Mesenchymal stem cell (in vitro differentiated cells and primary cell): ENCODE data around the gene LTB4R2.

Source experiments
- DNase-seq: peaks from one replicate; pipeline ENCODE4 v3.0.0-alpha.2; 2013
- H2AFZ ChIP-seq: one replicate; pipeline ENCODE4 v1.6.1; 2013; ENCODE audit warnings: low read depth, mild to moderate bottlenecking, control low read depth, inconsistent platforms, low read length, moderate library complexity
- H2AK5ac ChIP-seq: 2 replicates; pipeline ENCODE4 v1.6.1; 2013; ENCODE audit warnings: low read length, moderate library complexity, mild to moderate bottlenecking, inconsistent platforms; ENCODE audit not compliant: severe bottlenecking
- H2BK120ac ChIP-seq: one replicate; pipeline ENCODE4 v1.6.1; 2013; ENCODE audit warnings: low read depth, mild to moderate bottlenecking, inconsistent platforms, low read length, moderate library complexity
- H2BK12ac ChIP-seq, 2 experiments: one replicate each; pipeline ENCODE4 v1.6.1; 2013; ENCODE audit warnings: inconsistent platforms in 2 of 2, low read length in 2 of 2, mild to moderate bottlenecking in 2 of 2, moderate library complexity in 2 of 2, control low read depth in 1 of 2
- H2BK15ac ChIP-seq: one replicate; pipeline ENCODE4 v1.6.1; 2013; ENCODE audit warnings: mild to moderate bottlenecking, low read depth, inconsistent platforms; ENCODE audit not compliant: poor library complexity, severe bottlenecking
- H2BK5ac ChIP-seq: 2 replicates; pipeline ENCODE4 v1.6.1; 2013; ENCODE audit warnings: low read depth, mild to moderate bottlenecking, low read length, control low read depth, inconsistent platforms; ENCODE audit not compliant: poor library complexity, severe bottlenecking
- H3K14ac ChIP-seq, 2 experiments: one replicate each; pipeline ENCODE4 v1.6.1; 2013; ENCODE audit warnings: inconsistent platforms in 2 of 2, low read length in 2 of 2, control low read depth in 1 of 2, mild to moderate bottlenecking in 1 of 2, moderate library complexity in 1 of 2
- H3K18ac ChIP-seq, 2 experiments: one replicate each; pipeline ENCODE4 v1.6.1; 2013; ENCODE audit warnings: inconsistent platforms in 2 of 2, low read length in 2 of 2, control low read depth in 1 of 2, low read depth in 1 of 2, mild to moderate bottlenecking in 1 of 2
- H3K23ac ChIP-seq, 2 experiments: one replicate each; pipeline ENCODE4 v1.6.1; 2013; ENCODE audit warnings: inconsistent platforms in 2 of 2, low read length in 2 of 2, mild to moderate bottlenecking in 2 of 2, moderate library complexity in 2 of 2, control low read depth in 1 of 2
- H3K27ac ChIP-seq: 2 replicates; pipeline ENCODE4 v1.5.1; 2013; ENCODE audit warnings: mild to moderate bottlenecking, moderate library complexity, low read length, control low read depth, inconsistent platforms; ENCODE audit not compliant: poor library complexity, severe bottlenecking
- H3K27me3 ChIP-seq, 2 experiments: 2 replicates each; pipeline versions ENCODE4 v1.6.1 to v1.7.0; 2013; ENCODE audit warnings: low read length in 2 of 2, mild to moderate bottlenecking in 2 of 2, moderate library complexity in 2 of 2, control low read depth in 1 of 2, inconsistent platforms in 1 of 2; ENCODE audit not compliant: control insufficient read depth in 1 of 2, insufficient read depth in 1 of 2
- H3K36me3 ChIP-seq, 2 experiments: 2 replicates each; pipeline versions ENCODE4 v1.6.1 to v1.7.0; 2013; ENCODE audit warnings: low read length in 2 of 2, control low read depth in 1 of 2, inconsistent platforms in 1 of 2, low read depth in 1 of 2, mild to moderate bottlenecking in 1 of 2; ENCODE audit not compliant: insufficient read depth in 2 of 2, control insufficient read depth in 1 of 2
- H3K4ac ChIP-seq, 2 experiments: one replicate each; pipeline ENCODE4 v1.6.1; 2013; ENCODE audit warnings: inconsistent platforms in 2 of 2, low read length in 2 of 2, mild to moderate bottlenecking in 2 of 2, moderate library complexity in 2 of 2, control low read depth in 1 of 2, low read depth in 1 of 2
- H3K4me1 ChIP-seq: 2 replicates; pipeline ENCODE4 v1.6.1; 2013; ENCODE audit warnings: low read depth, low read length, control low read depth; ENCODE audit not compliant: control insufficient read depth, insufficient read depth
- H3K4me2 ChIP-seq: 2 replicates; pipeline ENCODE4 v1.6.1; 2013; ENCODE audit warnings: low read length, mild to moderate bottlenecking, inconsistent platforms; ENCODE audit not compliant: poor library complexity, severe bottlenecking
- H3K4me3 ChIP-seq, 2 experiments: 2 replicates each; pipeline versions ENCODE4 v1.5.1 to v1.7.0; 2013; ENCODE audit warnings: low read length in 2 of 2, mild to moderate bottlenecking in 2 of 2, control low read depth in 1 of 2, low read depth in 1 of 2; ENCODE audit not compliant: insufficient read depth in 1 of 2
- H3K79me1 ChIP-seq: replicated peaks from 2 replicates; pipeline ENCODE4 v1.6.1; 2013; ENCODE audit warnings: mild to moderate bottlenecking, control low read depth, low read length, inconsistent platforms; ENCODE audit not compliant: poor library complexity, severe bottlenecking
- H3K9ac ChIP-seq: 2 replicates; pipeline ENCODE4 v1.7.0; 2013; ENCODE audit warnings: mild to moderate bottlenecking, low read length, moderate library complexity
- H3K9me3 ChIP-seq: 2 replicates; pipeline ENCODE4 v1.7.0; 2013; ENCODE audit warnings: mild to moderate bottlenecking, low read length; ENCODE audit not compliant: control insufficient read depth
- H4K8ac ChIP-seq: one replicate; pipeline ENCODE4 v1.6.1; 2013; ENCODE audit warnings: inconsistent platforms, mild to moderate bottlenecking, low read length, moderate library complexity
- H4K91ac ChIP-seq: one replicate; pipeline ENCODE4 v1.6.1; 2013; ENCODE audit warnings: mild to moderate bottlenecking, low read length, inconsistent platforms
- WGBS: methylation state at CpG from one replicate; pipeline ENCODE4 v1.1.7; 2013; ENCODE audit warnings: mixed read lengths; 5-methylcytosine and 5-hydroxymethylcytosine counted together

LTB4R2 gene

GRCh38 chr14:24298892-24299254 is 11.1 kb upstream of the LTB4R2 start:
- H3K27me3 ChIP-seq = no peaks in the 10 kb centered on the region

DNA sequence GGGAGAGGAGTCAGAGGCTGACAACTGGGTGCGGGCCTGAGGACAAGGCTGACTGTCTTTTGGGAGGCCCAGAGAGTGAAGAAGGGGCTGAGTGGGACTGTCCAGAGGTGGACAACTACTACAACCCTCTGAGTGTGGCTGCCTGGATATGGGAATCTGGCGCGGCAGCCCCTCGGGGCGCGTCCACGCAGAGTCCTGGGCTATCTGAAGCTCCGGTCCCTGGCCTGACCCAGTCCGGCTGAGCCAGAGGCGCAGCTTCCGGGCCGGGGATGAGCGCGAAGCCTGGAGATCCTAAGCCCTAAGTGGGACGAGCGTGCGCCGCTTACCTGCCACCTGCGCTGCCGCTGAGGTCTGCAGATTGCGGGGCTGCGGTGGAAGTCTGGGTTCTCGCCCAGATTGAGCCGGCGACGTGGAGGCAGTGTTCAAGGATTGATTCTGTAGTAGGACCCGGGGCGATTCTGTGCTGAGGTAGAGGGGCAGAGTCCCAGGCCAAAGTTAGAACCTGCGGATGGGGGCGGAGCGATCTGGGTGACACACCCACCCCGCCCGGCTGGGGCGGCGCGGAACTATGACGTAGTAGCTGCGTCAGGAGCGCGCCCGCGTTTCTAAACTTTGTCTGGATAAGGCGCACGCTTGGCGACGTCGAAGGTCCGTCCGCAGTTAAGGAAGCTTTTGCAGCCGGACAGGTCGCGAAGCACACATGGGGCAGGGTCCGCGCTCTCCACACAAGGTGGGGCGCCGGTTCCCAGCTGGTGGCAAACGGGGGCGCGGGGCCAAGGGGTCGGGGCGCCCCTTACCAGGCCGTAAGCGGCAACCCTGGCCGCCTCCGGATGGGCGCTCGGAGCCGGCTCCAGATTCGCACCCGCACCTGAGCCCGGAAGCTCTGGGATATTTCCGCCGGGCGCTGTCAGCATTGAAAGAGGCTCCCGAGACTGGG is 10.4 kb upstream of the LTB4R2 start, which contains the start of the genes DHRS1 and NOP9:
Gene DHRS1 (minus strand): TSS at position 526 of the 937 bp plus-strand sequence. CDS start 674 bp downstream, outside the sequence.
Gene NOP9 (plus strand): TSS at position 596 of the 937 bp plus-strand sequence. CDS start 105 bp downstream, at position 701.
- H3K23ac ChIP-seq = peak within 1 kb of the TSS in 1 of 2 experiments; percentile 70
- H4K8ac ChIP-seq = peak within 1 kb of the TSS; percentile 78
- peak within 1 kb of the TSS in 1 of 2 experiments; percentile 92 for H3K4ac ChIP-seq
- peak within 1 kb of the TSS; percentile 90 to 99 for H3K4me3 ChIP-seq
- no peak within 1 kb of the TSS for H2BK5ac ChIP-seq
- H3K4me2 ChIP-seq = peak within 1 kb of the TSS; percentile 76
- no peaks in the 10 kb centered on the region for H3K9me3 ChIP-seq
- no peaks in the 10 kb centered on the region for H3K27me3 ChIP-seq
- H2BK15ac ChIP-seq = no peak within 1 kb of the TSS
- H3K9ac ChIP-seq = peak within 1 kb of the TSS; percentile 95
- H3K27ac ChIP-seq = peak within 1 kb of the TSS; percentile 33
- peak; percentile 90 for DNase-seq
- H3K4me1 ChIP-seq = peaks cover 17% of the 10 kb centered on the region
- no peak within 1 kb of the TSS for H2BK12ac ChIP-seq
- 2% methylated on average over 73 of the region's 75 CpGs for WGBS
- H2AFZ ChIP-seq = peak within 1 kb of the TSS; percentile 85
- peaks cover 37% of the 10 kb centered on the region for H3K79me1 ChIP-seq
- peak within 1 kb of the TSS; percentile 4 to 87 for H3K18ac ChIP-seq
- H4K91ac ChIP-seq = no peak within 1 kb of the TSS
- H3K36me3 ChIP-seq = peaks cover 33 to 52% of the 10 kb centered on the region in 2 experiments
- peak within 1 kb of the TSS in 1 of 2 experiments; percentile 94 for H3K14ac ChIP-seq
- H2BK120ac ChIP-seq = no peak within 1 kb of the TSS
- no peak within 1 kb of the TSS for H2AK5ac ChIP-seq

More at GRCh38 chr14:24298892-24299254, 11.1 kb upstream of the LTB4R2 start:
- Histone ChIP-seq H2AK5ac (no peak overlapping the region), H2BK15ac (no peak overlapping the region), H2BK5ac (no peak overlapping the region), H3K4ac (peak overlapping the region in 1 of 2 experiments; percentile 92), H3K36me3 (peaks cover 27 to 51% of the 10 kb centered on the region in 2 experiments), H3K4me3 (peak overlapping the region; percentile 90 to 99), H3K27ac (peak overlapping the region; percentile 17), H3K4me2 (peak overlapping the region; percentile 76), H3K14ac (no peak overlapping the region), H3K18ac (peak overlapping the region in 1 of 2 experiments; percentile 4), H3K79me1 (peaks cover 33% of the 10 kb centered on the region), H2BK120ac (no peak overlapping the region), H4K91ac (no peak overlapping the region), H3K23ac (no peak overlapping the region), H2AFZ (peak overlapping the region; percentile 85), H2BK12ac (no peak overlapping the region), H4K8ac (peak overlapping the region; percentile 78), H3K9ac (peak overlapping the region; percentile 95), H3K9me3 (no peaks in the 10 kb centered on the region), H3K4me1 (peaks cover 17% of the 10 kb centered on the region)
- 76% methylated on average over 7 of the region's 7 CpGs for WGBS
- DNase-seq = peak; percentile 82

DNA sequence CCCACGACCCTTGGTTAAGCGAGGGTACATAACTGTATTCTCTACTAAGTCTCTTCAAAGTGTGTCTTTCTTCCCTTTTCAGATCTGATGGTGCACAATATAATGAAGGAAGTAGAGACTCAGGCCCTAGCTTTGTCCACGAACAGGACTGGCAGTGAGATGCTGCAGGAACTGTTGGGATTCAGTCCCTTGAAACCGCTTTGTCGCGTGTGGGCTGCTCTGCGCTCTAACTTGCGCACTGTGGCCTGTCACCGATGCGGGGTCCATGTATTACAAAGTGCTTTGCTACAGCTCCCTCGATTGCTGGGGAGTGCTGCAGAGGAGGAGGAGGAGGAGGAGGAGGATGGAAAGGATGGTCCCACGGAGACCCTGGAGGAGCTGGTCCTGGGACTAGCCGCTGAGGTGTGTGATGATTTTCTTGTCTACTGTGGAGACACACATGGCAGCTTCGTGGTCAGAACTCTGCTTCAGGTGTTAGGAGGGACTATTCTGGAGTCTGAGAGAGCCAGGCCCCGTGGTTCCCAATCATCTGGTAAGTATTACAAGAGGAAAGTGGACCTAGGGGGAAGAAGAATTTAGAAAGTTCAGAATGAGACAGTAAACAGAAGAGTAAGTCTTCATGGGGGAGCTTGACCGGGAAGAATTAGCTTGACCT is 9.5 kb upstream of the LTB4R2 start:
- Histone ChIP-seq H3K23ac (no peak overlapping the region), H3K9me3 (no peaks in the 10 kb centered on the region), H3K36me3 (peaks cover 43 to 52% of the 10 kb centered on the region in 2 experiments), H3K27me3 (no peaks in the 10 kb centered on the region), H3K4ac (no peak overlapping the region), H3K4me3 (peak overlapping the region; percentile 90 to 99), H2BK12ac (no peak overlapping the region), H4K91ac (no peak overlapping the region), H3K4me1 (peaks cover 17% of the 10 kb centered on the region), H3K27ac (no peak overlapping the region), H2BK120ac (no peak overlapping the region), H3K4me2 (peak overlapping the region; percentile 76), H2BK5ac (no peak overlapping the region), H2BK15ac (no peak overlapping the region), H3K18ac (no peak overlapping the region), H2AFZ (no peak overlapping the region), H4K8ac (peak overlapping the region; percentile 19), H3K79me1 (peaks cover 39% of the 10 kb centered on the region), H3K14ac (no peak overlapping the region), H3K9ac (peak overlapping the region; percentile 95), H2AK5ac (no peak overlapping the region)
- no peak for DNase-seq
- WGBS = 50% methylated on average over 14 of the region's 16 CpGs

DNA sequence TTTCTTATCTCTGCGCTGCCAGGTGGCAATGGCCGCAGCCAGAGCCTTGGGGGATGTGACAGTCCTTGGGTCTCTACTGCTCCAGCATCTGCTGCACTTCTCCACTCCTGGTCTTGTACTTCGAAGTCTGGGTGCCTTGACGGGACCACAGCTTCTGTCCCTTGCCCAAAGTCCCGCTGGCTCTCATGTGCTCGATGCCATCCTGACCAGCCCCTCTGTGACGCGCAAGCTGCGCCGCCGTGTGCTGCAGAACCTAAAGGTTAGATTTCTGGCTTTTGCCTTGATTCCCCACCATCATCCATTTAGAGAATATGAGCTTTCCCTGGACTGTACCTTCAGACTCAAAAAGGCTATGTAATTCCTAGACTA is 5.9 kb upstream of the LTB4R2 start:
- WGBS = 97% methylated on average over 11 of the region's 11 CpGs
- H3K14ac ChIP-seq = no peak overlapping the region
- H2AK5ac ChIP-seq = no peak overlapping the region
- no peak overlapping the region for H3K4ac ChIP-seq
- no peaks in the 10 kb centered on the region for H3K9me3 ChIP-seq
- H2BK15ac ChIP-seq = no peak overlapping the region
- H4K91ac ChIP-seq = no peak overlapping the region
- H3K79me1 ChIP-seq = peaks cover 42% of the 10 kb centered on the region
- no peak overlapping the region for H3K23ac ChIP-seq
- no peak overlapping the region for H3K18ac ChIP-seq
- no peak overlapping the region for H3K9ac ChIP-seq
- DNase-seq = no peak
- no peak overlapping the region for H3K27ac ChIP-seq
- H3K4me2 ChIP-seq = no peak overlapping the region
- H2AFZ ChIP-seq = no peak overlapping the region
- H2BK5ac ChIP-seq = no peak overlapping the region
- peaks cover 15% of the 10 kb centered on the region for H3K4me1 ChIP-seq
- peaks cover 57 to 71% of the 10 kb centered on the region in 2 experiments for H3K36me3 ChIP-seq
- H3K4me3 ChIP-seq = no peak overlapping the region
- H3K27me3 ChIP-seq = no peaks in the 10 kb centered on the region
- no peak overlapping the region for H2BK120ac ChIP-seq
- no peak overlapping the region for H2BK12ac ChIP-seq
- no peak overlapping the region for H4K8ac ChIP-seq
